HepG2 (cell line): ENCODE data around the gene TSC22D1. TPM values are rescaled to one million over a fixed set of nuclear protein-coding genes. Genes with fewer than 3 reads are reported as not detected.

Source experiments
- AHR ChIP-seq: IDR thresholded peaks from 2 replicates; pipeline ENCODE4 v1.6.1; 2018; ENCODE audit warnings: missing genetic modification reagents, missing compliant biosample characterization
- ARHGAP35 ChIP-seq: sonication (generic); formaldehyde crosslinking; IDR thresholded peaks from 2 replicates; pipeline ENCODE4 v1.9.0; 2022; ENCODE audit warnings: mild to moderate bottlenecking, inconsistent platforms, moderate library complexity, missing genetic modification reagents, borderline replicate concordance
- ASH2L ChIP-seq: fragments of 300-600, 200-600 bp; sonication (generic); IDR thresholded peaks from 2 replicates; pipeline ENCODE4 v1.7.0; 2017; ENCODE audit warnings: low read depth, mild to moderate bottlenecking, moderate library complexity, mixed read lengths, low read length; ENCODE audit not compliant: insufficient read length
- CCDC6 ChIP-seq: sonication (generic); formaldehyde crosslinking; IDR thresholded peaks from 2 replicates; pipeline ENCODE4 v1.8.1; 2022; ENCODE audit warnings: mild to moderate bottlenecking, missing genetic modification reagents, moderate library complexity
- CTCF ChIP-seq: sonication (generic); formaldehyde crosslinking; IDR thresholded peaks from 2 replicates; pipeline ENCODE4 v1.5.0; 2020; ENCODE audit warnings: mild to moderate bottlenecking, missing genetic modification reagents, moderate library complexity
- ESRRA ChIP-seq: sonication (generic); formaldehyde crosslinking; IDR thresholded peaks from 2 replicates; pipeline ENCODE4 v1.5.1; 2020; ENCODE audit warnings: mild to moderate bottlenecking, low read depth, missing genetic modification reagents
- HHEX ChIP-seq: IDR thresholded peaks from 2 replicates; pipeline ENCODE4 v1.6.1; 2016; ENCODE audit warnings: control low read depth
- HNRNPLL ChIP-seq: fragments of 200-400 bp; formaldehyde crosslinking; IDR thresholded peaks from 2 replicates; pipeline ENCODE4 v1.6.1; 2017; ENCODE audit warnings: mild to moderate bottlenecking, low read depth, low read length; ENCODE audit not compliant: poor library complexity, severe bottlenecking
- ISL2 ChIP-seq: sonication (generic); formaldehyde crosslinking; IDR thresholded peaks from 2 replicates; pipeline ENCODE4 v1.5.0; 2020; ENCODE audit warnings: missing genetic modification reagents
- KAT2B ChIP-seq: fragments of 150-350 bp; IDR thresholded peaks from 2 replicates; pipeline ENCODE4 v1.6.1; 2014; ENCODE audit warnings: low read depth, low read length, borderline replicate concordance
- KDM6A ChIP-seq: IDR thresholded peaks from 2 replicates; pipeline ENCODE4 v1.6.1; 2016; ENCODE audit warnings: low read depth
- POLR2AphosphoS2 ChIP-seq: IDR thresholded peaks from 2 replicates; pipeline ENCODE4 v1.6.1; 2011; ENCODE audit warnings: low read depth, low read length, improper control_type of control experiment
- ZBTB46 ChIP-seq: sonication (generic); formaldehyde crosslinking; IDR thresholded peaks from 2 replicates; pipeline ENCODE4 v1.4.0; 2020; ENCODE audit warnings: mild to moderate bottlenecking, missing genetic modification reagents, borderline replicate concordance
- ZNF225 ChIP-seq: sonication (generic); formaldehyde crosslinking; IDR thresholded peaks from 2 replicates; pipeline ENCODE4 v1.4.0; 2020; ENCODE audit warnings: mild to moderate bottlenecking, missing genetic modification reagents
- ZNF30 ChIP-seq: sonication (generic); formaldehyde crosslinking; IDR thresholded peaks from 2 replicates; pipeline ENCODE4 v1.5.0; 2020; ENCODE audit warnings: mild to moderate bottlenecking, missing genetic modification reagents
- ZNF550 ChIP-seq: sonication (generic); formaldehyde crosslinking; IDR thresholded peaks from 2 replicates; pipeline ENCODE4 v1.4.0; 2020; ENCODE audit warnings: mild to moderate bottlenecking, missing genetic modification reagents, borderline replicate concordance
- ZNF552 ChIP-seq: sonication (generic); formaldehyde crosslinking; IDR thresholded peaks from 2 replicates; pipeline ENCODE4 v1.9.0; 2022; ENCODE audit warnings: missing genetic modification reagents, mild to moderate bottlenecking, borderline replicate concordance
- ZUFSP ChIP-seq: sonication (generic); formaldehyde crosslinking; IDR thresholded peaks from 2 replicates; pipeline ENCODE4 v1.9.0; 2021; ENCODE audit warnings: missing genetic modification reagents, mild to moderate bottlenecking, borderline replicate concordance
- polyA plus RNA-seq, 8 experiments: library from polyadenylated mRNA; depleted of rRNA in 3 of 8; stranded (reverse) in 7 of 8; unstranded in 1 of 8; fragments of >200 nt; fragmentation: Illumina TruSeq in 4 of 8; extraction: Trizol in 4 of 8; gene quantifications; 2 replicates each; pipeline versions ENCODE4 v1.2.1 to v1.2.3, GENCODE V29; 2011 to 2016; ENCODE audit warnings: low read depth in 4 of 8, missing spikeins in 1 of 8, mixed read lengths in 1 of 8; ENCODE audit not compliant: insufficient read depth in 1 of 8
- total RNA-seq, 5 experiments: library from RNA; depleted of rRNA; stranded (reverse); fragments of >200 nt; fragmentation: Illumina TruSeq; extraction: Trizol; gene quantifications; 2 replicates each; pipeline ENCODE4 v1.2.3, GENCODE V29; 2016; ENCODE audit warnings: low read depth in 1 of 5

TSC22D1 gene
- total and polyA plus RNA-seq, 2 of the 13 experiments (the other 11 are each of a cell fraction or from before 2014, with no cell fraction given) = 18.4 to 35.7 TPM

- TF ChIP-seq HNRNPLL = peak; percentile 22
- TF ChIP-seq KDM6A (CRISPR knock-in tag) = peak; percentile 95
- 0 out of 2 replicates have a peak, but pooled peaks have one; percentile 44 for TF ChIP-seq ZNF552
- TF ChIP-seq ESRRA (CRISPR knock-in tag) = peak; percentile 70; the same call in 1 of the 2 replicates
- no peak for TF ChIP-seq ZBTB46 (CRISPR knock-in tag)
- 0 out of 2 replicates have a peak, but pooled peaks have one; percentile 41 for TF ChIP-seq HHEX
- no peak; the same call in 1 of the 2 replicates for TF ChIP-seq ARHGAP35 (CRISPR knock-in tag)
- no peak for TF ChIP-seq ZNF30 (CRISPR knock-in tag)
- TF ChIP-seq CCDC6 (CRISPR knock-in tag) = peak; percentile 52; the same call in 1 of the 2 replicates
- peak; percentile 64 for TF ChIP-seq CTCF (CRISPR knock-in tag)
- peak; percentile 74; the same call in 1 of the 2 replicates for TF ChIP-seq ZNF225 (CRISPR knock-in tag)
- TF ChIP-seq ASH2L = peak; percentile 87
- no peak for TF ChIP-seq AHR
- peak; percentile 60 for TF ChIP-seq ISL2 (CRISPR knock-in tag)
- TF ChIP-seq POLR2AphosphoS2 = no peak
- no peak for TF ChIP-seq ZUFSP (CRISPR knock-in tag)
- no peak for TF ChIP-seq ZNF550 (CRISPR knock-in tag)
- TF ChIP-seq KAT2B = no peak
Measured at GRCh38 chr13:44404261-44405132, 171.6 kb downstream of the TSC22D1 start (continued).
